RPMI8226 (cell line): Measurements from ENCODE around the gene FCRL5.
"Not testable (repeated sequence)": the region's sequence is repeated elsewhere in the genome, so short reads cannot be mapped to it uniquely, and the experiment has no call there.

Experiments
- DNase-seq: peaks from one replicate; pipeline ENCODE4 v3.0.0-alpha.2; 2015

Gene FCRL5

DNA sequence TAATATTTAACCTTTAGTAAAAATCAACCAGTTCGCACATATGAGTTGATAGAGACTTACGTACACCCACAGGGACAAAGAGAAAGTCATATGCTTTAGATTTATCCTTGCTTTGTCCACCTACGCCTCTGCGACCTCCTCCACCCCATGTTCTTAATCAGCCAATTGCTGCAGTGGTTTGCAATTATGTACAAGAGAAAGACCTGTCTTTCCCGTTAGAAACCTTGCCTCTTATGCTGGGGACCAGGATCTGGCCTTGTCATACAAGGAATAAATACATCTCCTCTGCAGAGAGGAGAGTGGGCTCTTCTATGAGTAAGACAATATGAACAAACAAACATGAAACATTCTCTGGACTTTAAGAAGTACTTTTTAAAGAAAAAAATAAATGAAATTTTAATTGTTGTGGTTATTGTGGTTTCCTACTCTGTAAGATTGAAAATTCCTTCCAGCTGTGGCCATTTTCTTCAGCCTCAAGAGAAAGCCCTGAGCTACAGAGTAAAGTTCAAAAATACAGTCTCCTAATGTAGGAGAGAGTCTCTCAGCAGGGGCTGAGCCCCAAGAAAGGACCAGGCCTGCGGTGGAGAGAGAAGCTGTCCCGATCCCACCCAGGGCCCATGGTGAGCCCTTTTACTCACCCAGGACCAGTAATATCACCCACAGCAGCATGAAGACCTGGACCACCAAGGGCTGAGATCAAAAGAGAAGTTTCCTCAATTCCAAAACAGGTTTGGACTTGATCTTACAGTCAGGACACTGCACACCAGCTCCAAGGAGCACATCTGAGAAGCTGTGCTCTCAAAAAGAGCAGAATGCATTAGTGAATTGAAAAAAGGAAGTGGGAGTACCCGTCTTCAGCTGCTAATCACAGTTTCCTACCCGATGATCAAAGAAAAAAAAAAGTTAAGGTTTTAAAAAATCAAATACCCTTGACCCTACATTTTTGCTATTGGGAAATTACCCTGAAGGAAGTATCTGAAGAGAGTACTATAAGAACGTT is at the start of gene FCRL5:
Gene FCRL5 (minus strand): TSS at position 822 of the 1,000 bp plus-strand sequence. CDS start 153 bp downstream, at position 669.
- peak; percentile 56 for DNase-seq

DNA sequence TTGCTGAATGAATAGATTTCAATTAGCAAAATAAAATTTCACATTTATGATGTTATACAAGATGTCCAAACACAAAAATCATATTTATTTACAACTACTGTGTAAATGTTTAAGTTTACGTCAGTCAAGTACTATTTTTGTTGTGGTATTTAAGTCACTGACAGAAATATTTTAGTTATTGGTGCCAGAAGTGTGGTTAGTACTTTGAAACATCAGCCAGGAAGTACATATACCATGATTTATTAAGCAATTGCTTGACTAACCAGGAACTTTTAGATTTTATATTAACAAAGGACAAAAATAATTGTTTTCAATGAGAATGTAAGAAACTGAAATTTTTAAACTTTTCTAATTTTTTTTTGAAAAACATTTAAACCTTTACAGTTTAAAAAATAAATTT is 47.9 kb upstream of the FCRL5 start:
- no peak for DNase-seq

- DNase-seq, result peak; percentile 65
Observed at GRCh38 chr1:157597959-157598667, 45.8 kb upstream of the FCRL5 start, which contains the start of gene FCRL4. Gene FCRL4, minus strand, starts transcription at chr1:157598085. Its CDS starts 141 bp downstream, at chr1:157597944.

GRCh38 chr1:157596384-157596783 is 44.1 kb upstream of the FCRL5 start:
- DNase-seq, result no peak

GRCh38 chr1:157595356-157595755 is 43.0 kb upstream of the FCRL5 start:
- DNase-seq, result peak; percentile 91

- no peak for DNase-seq
Observed at GRCh38 chr1:157585984-157586383, 33.7 kb upstream of the FCRL5 start.

DNA sequence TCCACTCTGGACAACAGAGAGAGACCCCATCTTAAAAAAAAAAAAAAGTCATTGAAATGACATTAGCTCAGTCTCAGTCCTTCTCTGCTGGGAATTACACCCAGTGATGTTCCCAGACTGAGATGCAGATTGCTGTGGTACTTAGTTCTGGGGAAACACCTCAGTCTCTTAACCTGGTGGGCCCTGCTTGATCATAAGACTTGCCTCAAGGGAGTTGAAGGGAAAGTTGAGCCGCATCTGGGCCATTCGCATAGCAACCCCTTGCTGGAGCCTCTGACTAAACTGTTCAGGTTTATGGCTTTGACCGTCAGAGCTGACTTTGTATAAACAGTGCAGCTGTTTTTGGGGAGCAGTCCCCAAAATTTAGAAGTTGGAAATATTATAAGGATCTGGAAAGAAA is 32.2 kb upstream of the FCRL5 start:
- no peak for DNase-seq

- no peak for DNase-seq
Observed at GRCh38 chr1:157580828-157581210, 28.5 kb upstream of the FCRL5 start.

DNA sequence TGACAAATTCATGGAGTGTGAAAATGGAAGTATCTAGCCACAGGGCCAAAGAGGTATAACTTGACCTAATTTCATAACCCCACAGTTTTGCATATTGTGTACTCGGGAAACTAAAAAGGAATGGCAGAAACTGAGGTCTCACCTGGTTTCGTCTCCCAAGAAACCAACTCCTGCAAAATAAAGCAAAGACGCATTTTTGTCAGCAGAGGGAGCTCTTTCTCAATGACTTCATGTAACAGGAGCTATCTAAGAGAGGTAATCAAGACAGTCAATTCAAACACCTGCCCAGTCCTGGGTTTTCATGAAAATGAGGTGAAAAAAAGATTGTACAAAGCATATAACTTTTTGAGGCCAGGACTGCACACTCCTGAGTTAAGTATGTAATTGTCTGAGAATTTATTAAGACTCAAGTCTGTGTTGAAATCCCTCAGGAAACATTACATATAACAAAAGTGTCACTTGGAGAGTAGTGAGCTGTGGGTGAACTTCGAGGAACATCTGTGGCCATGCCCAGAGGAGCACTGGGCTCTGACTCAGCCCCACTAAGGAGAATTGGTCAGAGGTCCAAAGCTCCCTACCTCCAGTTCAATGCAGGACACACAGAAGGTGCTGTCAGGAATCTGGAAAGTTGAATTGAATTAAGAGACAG is 28.0 kb upstream of the FCRL5 start:
- peak; percentile 86 for DNase-seq

DNA sequence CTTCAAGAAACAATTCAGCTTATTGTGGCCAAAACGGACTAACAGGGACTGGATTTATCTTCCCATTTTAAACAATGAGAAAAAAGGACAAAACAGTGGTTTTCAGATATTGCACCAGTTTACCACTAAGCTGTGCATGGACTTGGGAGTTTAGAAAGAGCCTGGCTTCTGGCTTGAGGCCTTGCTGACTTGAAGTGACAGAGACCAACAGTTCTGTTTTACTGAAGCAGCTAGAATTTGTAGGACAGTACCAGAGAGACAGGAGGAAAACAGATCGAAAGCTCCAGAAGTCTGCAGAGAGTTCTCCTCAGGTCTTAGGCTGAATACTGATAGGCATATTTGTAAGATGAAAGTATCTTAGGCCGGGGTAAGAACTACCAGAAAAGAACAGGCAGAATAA is 25.1 kb upstream of the FCRL5 start:
- peak; percentile 34 for DNase-seq

DNA sequence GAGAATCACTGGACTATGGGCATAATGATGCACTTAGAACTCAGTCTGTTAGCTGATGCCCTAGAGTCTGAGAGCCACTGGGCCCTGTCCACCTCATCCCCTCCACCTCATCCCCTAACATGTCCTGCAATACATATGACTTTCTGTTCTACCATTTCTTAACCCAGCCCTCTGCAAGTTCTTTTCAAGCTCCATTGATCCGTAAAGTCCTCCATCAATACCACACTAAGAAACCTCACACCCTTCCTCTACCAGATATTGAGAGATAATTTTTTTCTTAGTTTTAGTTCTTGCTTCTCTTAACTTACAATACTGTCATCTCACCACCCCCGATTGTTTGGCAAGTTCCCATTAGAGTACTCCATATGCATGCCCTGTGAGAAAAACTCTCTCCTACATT is 23.4 kb upstream of the FCRL5 start:
- DNase-seq, result no peak

- DNase-seq, result no peak
Observed at GRCh38 chr1:157574836-157575235, 22.5 kb upstream of the FCRL5 start.

GRCh38 chr1:157566484-157567300 is 14.4 kb upstream of the FCRL5 start:
- peak; percentile 32 for DNase-seq

GRCh38 chr1:157562515-157562914 is 10.2 kb upstream of the FCRL5 start:
- peak; percentile 53 for DNase-seq

DNA sequence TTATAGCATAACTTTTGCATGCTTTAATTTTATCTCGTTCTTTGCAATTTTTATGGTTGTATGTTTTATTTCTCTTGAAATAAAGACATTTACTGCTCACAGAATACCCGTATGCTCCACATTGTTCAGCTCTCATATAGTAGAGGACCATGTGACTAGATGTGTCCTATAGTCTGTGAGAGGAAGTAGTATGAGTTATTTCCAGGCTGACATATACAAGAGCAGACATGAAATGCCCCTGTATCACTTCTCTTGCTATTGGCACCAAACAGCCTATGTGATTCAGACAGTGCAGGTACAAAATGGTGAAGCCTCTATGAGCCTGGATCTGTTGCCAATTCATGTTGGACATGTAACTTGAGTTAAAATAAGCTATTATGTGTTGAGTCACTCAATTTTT is 5.8 kb upstream of the FCRL5 start:
- DNase-seq, result no peak

- not testable (repeated sequence) for DNase-seq
Observed at GRCh38 chr1:157548081-157548480, 4.2 kb downstream of the FCRL5 start.

DNA sequence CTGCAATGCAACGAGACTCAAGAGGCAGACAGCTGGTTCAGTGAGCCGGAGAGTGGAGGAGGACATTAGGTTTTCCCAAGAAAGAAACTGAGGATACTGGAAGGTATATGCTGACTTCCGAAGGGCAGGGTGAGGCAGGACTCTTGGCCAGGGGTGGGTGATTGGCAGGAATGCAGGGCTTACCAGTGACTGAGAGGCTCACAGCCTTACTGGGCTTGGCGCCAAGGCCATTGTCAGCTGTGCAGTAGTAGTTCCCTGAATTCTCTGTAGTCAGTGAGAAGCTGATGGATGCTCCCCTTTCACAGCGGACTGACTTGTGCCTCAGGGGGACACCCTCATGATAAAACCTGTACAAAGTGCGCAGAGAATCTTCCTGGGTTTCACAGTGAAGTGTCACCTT is 9.6 kb downstream of the FCRL5 start:
- peak; percentile 86 for DNase-seq

GRCh38 chr1:157540852-157541251 is 11.5 kb downstream of the FCRL5 start:
- no peak for DNase-seq

DNA sequence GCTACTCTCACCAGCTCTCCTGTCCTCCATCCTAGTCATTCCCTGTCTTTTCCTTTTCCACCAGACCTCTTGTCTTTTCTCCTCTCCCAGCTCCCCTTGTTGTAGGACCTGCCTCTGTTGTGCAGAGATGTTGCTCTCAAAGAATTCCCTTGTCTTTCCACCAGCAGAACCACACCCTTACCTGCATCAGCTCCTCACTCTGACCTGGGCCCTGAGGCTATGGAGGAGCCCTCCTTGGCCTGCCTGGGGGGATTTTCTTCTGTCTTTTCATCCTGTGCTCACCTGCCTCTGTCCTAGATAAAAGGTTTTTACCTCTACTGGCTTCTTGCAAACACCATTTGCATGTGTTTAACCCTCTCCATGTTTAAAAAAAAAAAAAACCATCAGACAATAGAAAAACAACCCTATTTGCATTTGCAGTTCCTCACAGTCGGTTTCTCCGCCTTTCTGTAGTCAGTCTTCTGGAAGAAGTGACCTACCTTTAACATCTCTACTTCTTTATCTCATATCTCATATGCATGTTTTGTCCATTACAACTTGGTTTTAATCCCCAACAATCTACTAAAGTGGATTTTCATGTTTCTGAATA is 12.1 kb downstream of the FCRL5 start:
- no peak for DNase-seq

DNA sequence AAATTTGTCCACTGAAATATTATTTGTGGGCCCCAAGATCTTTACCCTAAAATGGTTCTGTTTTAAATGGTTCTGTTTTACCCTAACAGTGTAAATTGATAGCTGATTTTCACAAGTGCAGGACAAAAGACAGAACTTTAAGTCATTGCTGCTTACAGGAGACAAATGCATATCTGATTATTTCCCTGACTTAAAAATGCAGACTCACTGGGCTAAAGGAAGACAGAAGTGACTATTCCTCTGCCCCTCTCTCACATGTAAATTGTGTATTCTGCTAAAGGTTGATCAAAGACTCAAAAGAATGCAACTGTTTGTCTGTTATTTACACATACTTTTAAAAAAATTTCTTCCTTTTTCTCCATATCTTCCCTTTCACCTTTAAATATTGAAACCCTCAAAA is 12.7 kb downstream of the FCRL5 start:
- DNase-seq, result no peak

DNA sequence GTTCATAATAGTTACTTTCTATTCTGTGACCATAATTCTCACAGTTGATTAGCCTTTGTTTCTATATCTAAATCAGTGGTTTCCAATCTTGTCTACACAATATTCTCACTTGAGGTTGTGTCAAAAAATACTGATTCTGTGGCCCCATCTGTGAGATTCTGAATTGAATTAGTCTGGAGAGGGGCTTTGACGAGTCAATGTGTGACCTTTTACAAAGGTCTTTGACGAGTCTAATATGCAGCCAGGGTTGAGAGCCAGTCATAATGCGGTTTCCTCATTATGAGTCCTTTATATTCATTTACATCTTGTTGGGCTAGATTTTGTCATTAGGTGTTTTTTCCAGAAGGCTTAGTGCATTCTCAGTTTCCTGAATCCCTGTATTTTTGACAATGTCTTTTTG is 19.7 kb downstream of the FCRL5 start:
- no peak for DNase-seq
